Gastrocnemius medialis (tissue), 4 donors: ENCODE measurements around the gene SMAD6. TPM values are rescaled to one million over a fixed set of nuclear protein-coding genes. Genes with fewer than 3 reads are reported as not detected.

Source experiments
- ATAC-seq, 2 donors: fragments of 150-250 bp; one replicate each; pipeline ENCODE4 v1.9.1; 2016
- DNase-seq, 2 donors: peaks; one replicate each; pipeline ENCODE4 v3.0.0-alpha.2; 2019
- H3K27ac ChIP-seq, 4 donors: fragments of 200-600 bp; sonication (generic); 1 replicate in 1 of 4; 2 replicates in 3 of 4; pipeline ENCODE4 v1.5.1; 2016 to 2018; ENCODE audit warnings: mild to moderate bottlenecking in 2 of 4, moderate library complexity in 1 of 4
- H3K27me3 ChIP-seq, 3 donors: fragments of 200-600 bp; sonication (generic) in 2 of 3; 1 replicate in 1 of 3; 2 replicates in 2 of 3; pipeline versions ENCODE4 v1.5.1 to v1.6.0; 2016 to 2019; ENCODE audit warnings: mild to moderate bottlenecking in 1 of 3, moderate library complexity in 1 of 3
- H3K36me3 ChIP-seq, 2 donors: fragments of 200-600 bp; sonication (generic) in 1 of 2; one replicate each; pipeline ENCODE4 v1.5.1; 2017 to 2018
- H3K4me1 ChIP-seq, 2 donors: fragments of 200-600 bp; sonication (generic) in 1 of 2; one replicate each; pipeline ENCODE4 v1.5.1; 2016 to 2017; ENCODE audit warnings: mild to moderate bottlenecking in 2 of 2
- H3K4me3 ChIP-seq, 4 donors: fragments of 200-600 bp; sonication (generic) in 3 of 4; 1 replicate in 1 of 4; 2 replicates in 3 of 4; pipeline ENCODE4 v1.5.1; 2016 to 2019; ENCODE audit warnings: mild to moderate bottlenecking in 2 of 4
- H3K9me3 ChIP-seq, 3 donors: fragments of 200-600 bp; sonication (generic) in 2 of 3; 1 replicate in 1 of 3; 2 replicates in 2 of 3; pipeline ENCODE4 v1.5.1; 2016 to 2019
- POLR2A ChIP-seq, 2 donors: fragments of 450-650 bp; IDR thresholded peaks; one replicate each; pipeline ENCODE4 v1.6.1; 2017; ENCODE audit warnings: antibody characterized with exemption in 2 of 2, mild to moderate bottlenecking in 2 of 2, moderate library complexity in 2 of 2
- in situ Hi-C, 4 donors: fragments of 200-750 bp; cut with MboI; loops; one replicate each; pipeline versions ENCODE4 v1.15.0 to v1.8.0; 2017; ENCODE audit warnings: low sequenced_read_pairs in 4 of 4
- intact Hi-C: fragments of 100-400 bp; cut with DNase I; formaldehyde crosslinking; loops from one replicate; pipeline ENCODE4 v1.15.1; 2023; ENCODE audit warnings: low total_unique reads
- total RNA-seq, 4 donors: library from RNA; depleted of rRNA; stranded (reverse); fragments of >200 nt; gene quantifications; one replicate each; pipeline versions ENCODE4 v1.1.0 to v1.2.3, GENCODE V29; 2016
- TF ChIP-seq, protein P1 (sequence below), 5 experiments: fragments of 450-650 bp in 3 of 5; fragments of 200-600 bp in 2 of 5; sonication (generic) in 2 of 5; IDR thresholded peaks in 4 of 5; conservative IDR thresholded peaks in 1 of 5; 1 replicate in 4 of 5; 2 replicates in 1 of 5; pipeline ENCODE4 v1.5.1; 2016 to 2019; ENCODE audit warnings: antibody characterized with exemption in 5 of 5, mild to moderate bottlenecking in 3 of 5, moderate library complexity in 3 of 5

Gene SMAD6
- total RNA-seq, 4 donors from 2014 or later = 2.2 to 3.7 (median 2.4) TPM

DNA sequence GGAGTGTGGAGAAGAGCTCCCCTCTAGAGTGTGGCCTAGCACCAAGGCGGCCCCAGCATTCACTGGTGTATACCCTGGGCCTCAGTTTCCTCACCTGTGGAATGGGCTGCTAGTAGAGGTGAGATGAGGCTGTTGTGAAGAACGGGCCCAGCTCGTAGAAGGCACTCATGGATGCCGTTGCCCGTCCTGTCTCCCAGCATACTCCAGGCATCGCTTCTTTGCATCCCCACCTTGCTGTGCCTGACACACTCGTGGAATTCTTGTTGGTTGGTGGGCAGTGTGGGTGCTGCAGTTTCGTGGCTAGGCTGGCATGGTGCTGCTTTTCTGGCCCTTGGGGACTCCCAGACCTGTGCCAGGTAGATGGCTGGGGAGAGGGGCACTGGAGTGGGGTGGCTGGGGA is 76.7 kb downstream of the SMAD6 start:
- intact Hi-C loops (no loop called here), in situ Hi-C loops (loop anchor here in 2 of 4 donors (10.0 to 25.0 kb wide), 2 partner anchors 164 to 166 kb away; no protein-coding TSS in a partner anchor)
- no peaks in the 10 kb centered on the region for H3K27me3 ChIP-seq
- ATAC-seq = no peak
- H3K4me3 ChIP-seq = no peak overlapping the region
- TF ChIP-seq, protein P1, sequence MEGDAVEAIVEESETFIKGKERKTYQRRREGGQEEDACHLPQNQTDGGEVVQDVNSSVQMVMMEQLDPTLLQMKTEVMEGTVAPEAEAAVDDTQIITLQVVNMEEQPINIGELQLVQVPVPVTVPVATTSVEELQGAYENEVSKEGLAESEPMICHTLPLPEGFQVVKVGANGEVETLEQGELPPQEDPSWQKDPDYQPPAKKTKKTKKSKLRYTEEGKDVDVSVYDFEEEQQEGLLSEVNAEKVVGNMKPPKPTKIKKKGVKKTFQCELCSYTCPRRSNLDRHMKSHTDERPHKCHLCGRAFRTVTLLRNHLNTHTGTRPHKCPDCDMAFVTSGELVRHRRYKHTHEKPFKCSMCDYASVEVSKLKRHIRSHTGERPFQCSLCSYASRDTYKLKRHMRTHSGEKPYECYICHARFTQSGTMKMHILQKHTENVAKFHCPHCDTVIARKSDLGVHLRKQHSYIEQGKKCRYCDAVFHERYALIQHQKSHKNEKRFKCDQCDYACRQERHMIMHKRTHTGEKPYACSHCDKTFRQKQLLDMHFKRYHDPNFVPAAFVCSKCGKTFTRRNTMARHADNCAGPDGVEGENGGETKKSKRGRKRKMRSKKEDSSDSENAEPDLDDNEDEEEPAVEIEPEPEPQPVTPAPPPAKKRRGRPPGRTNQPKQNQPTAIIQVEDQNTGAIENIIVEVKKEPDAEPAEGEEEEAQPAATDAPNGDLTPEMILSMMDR (IDR thresholded peaks at IDR 0.05 in 4 of 5, conservative IDR thresholded peaks at IDR 0.05 in 1 of 5) = no peak
- no peak for TF ChIP-seq POLR2A (IDR thresholded peaks at IDR 0.05)
- no peaks in the 10 kb centered on the region for H3K36me3 ChIP-seq
- peaks cover 0 to 5% of the 10 kb centered on the region in 2 donors for H3K4me1 ChIP-seq
- no peaks in the 10 kb centered on the region for H3K9me3 ChIP-seq
- H3K27ac ChIP-seq = no peak overlapping the region
- DNase-seq = no peak

DNA sequence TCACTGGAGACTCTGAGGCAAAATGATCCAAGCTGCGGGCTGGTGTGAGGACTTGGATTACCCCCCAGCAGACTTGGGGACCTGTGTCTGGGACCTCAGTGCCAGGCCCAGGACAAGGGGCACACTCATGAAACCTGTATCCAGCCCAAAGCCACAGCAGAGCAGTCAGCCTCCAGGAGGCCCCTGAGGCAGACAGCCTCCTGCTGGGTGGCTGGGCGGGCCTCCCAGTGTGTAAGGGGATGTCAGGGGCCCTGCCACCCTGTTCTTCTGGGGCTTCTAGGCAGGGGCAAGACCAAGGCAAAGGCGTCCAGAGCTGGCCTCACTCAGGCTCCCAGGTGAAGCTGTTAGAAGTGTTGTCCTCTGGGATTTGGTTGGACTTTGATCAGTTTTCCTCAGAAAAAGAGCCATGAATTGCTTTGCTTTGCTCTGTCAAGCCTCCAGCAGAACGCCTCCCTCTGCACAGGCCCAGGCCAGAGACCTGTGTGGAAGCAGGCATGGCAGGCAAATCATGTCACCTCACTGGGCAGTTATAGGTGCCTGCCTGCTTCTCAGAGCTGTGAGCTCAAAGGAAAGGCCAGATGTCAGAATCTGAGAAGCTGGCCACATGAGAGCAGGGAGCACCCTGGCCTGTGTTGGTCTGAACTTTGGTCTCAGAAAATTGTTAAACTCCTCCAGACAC is 77.4 kb downstream of the SMAD6 start:
- peaks cover 0 to 5% of the 10 kb centered on the region in 2 donors for H3K4me1 ChIP-seq
- no peaks in the 10 kb centered on the region for H3K9me3 ChIP-seq
- H3K4me3 ChIP-seq = no peak overlapping the region
- intact Hi-C loops = no loop called here
- H3K27ac ChIP-seq = no peak overlapping the region
- in situ Hi-C loops = loop anchor here in 2 of 4 donors (10.0 to 25.0 kb wide), 2 partner anchors 165 to 167 kb away; no protein-coding TSS in a partner anchor
- H3K27me3 ChIP-seq = no peaks in the 10 kb centered on the region
- DNase-seq (no peak), ATAC-seq (no peak)
- no peaks in the 10 kb centered on the region for H3K36me3 ChIP-seq
- TF ChIP-seq, protein P1 (IDR thresholded peaks at IDR 0.05 in 4 of 5, conservative IDR thresholded peaks at IDR 0.05 in 1 of 5) = no peak
- TF ChIP-seq POLR2A (IDR thresholded peaks at IDR 0.05) = no peak

DNA sequence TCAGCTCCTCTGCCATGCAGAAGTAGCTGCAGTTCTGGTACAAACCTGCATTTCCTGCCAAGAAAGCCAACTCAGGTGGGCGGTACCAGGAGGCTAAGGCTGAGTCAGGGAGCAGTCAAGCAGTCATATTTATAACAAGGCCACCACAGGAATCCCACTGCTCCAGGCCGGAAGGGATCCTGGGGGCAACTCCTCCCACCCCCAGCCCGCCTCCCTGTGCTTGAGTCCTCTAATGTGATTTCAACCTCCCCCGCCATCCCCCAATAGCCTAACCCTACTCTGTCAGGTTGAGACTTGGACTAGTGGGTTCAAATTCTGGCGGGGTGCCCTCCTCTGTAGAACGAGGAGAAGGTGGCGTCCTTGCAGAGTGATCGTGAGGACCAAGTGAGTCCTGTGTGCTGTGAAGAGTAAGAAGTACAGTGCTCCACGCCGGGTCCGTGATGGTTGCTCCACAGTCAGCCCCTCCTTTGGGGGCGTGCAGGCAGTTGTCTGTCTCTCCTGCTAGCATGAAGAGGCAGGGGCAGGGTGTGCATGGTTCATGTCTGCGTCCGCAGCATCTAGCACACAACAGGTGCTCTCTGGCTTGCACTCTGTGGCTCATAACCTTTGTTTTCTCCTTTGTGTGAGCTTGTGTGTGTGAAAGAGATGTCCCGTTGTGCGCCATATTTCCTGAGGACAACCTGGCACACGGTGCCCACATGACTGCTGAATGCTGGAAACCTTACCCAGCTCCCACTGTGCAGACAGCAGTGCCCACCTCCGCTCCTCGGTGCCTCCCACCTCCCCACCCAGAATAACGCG is 78.3 kb downstream of the SMAD6 start:
- ATAC-seq (no peak), DNase-seq (no peak)
- Histone ChIP-seq H3K4me3 (no peak overlapping the region), H3K27ac (no peak overlapping the region), H3K27me3 (no peaks in the 10 kb centered on the region), H3K4me1 (no peaks in the 10 kb centered on the region), H3K36me3 (no peaks in the 10 kb centered on the region), H3K9me3 (no peaks in the 10 kb centered on the region)
- in situ Hi-C loops (loop anchor here in 1 of 4 donors (25.0 kb wide), 1 partner anchor 168 kb away; no protein-coding TSS in a partner anchor), intact Hi-C loops (no loop called here)
- TF ChIP-seq POLR2A (IDR thresholded peaks at IDR 0.05) = no peak
- TF ChIP-seq, protein P1 (IDR thresholded peaks at IDR 0.05 in 4 of 5, conservative IDR thresholded peaks at IDR 0.05 in 1 of 5) = no peak

DNA sequence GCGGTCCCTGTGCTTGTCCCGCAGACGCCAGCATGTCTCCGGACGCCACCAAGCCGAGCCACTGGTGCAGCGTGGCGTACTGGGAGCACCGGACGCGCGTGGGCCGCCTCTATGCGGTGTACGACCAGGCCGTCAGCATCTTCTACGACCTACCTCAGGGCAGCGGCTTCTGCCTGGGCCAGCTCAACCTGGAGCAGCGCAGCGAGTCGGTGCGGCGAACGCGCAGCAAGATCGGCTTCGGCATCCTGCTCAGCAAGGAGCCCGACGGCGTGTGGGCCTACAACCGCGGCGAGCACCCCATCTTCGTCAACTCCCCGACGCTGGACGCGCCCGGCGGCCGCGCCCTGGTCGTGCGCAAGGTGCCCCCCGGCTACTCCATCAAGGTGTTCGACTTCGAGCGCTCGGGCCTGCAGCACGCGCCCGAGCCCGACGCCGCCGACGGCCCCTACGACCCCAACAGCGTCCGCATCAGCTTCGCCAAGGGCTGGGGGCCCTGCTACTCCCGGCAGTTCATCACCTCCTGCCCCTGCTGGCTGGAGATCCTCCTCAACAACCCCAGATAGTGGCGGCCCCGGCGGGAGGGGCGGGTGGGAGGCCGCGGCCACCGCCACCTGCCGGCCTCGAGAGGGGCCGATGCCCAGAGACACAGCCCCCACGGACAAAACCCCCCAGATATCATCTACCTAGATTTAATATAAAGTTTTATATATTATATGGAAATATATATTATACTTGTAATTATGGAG is 79.1 kb downstream of the SMAD6 start:
- ATAC-seq (no peak), DNase-seq (no peak)
- TF ChIP-seq, protein P1 (IDR thresholded peaks at IDR 0.05 in 4 of 5, conservative IDR thresholded peaks at IDR 0.05 in 1 of 5) = no peak
- TF ChIP-seq POLR2A (IDR thresholded peaks at IDR 0.05) = no peak
- no peak overlapping the region for H3K4me3 ChIP-seq
- no peaks in the 10 kb centered on the region for H3K9me3 ChIP-seq
- H3K4me1 ChIP-seq = no peaks in the 10 kb centered on the region
- intact Hi-C loops (no loop called here), in situ Hi-C loops (loop anchor here in 1 of 4 donors (25.0 kb wide), 1 partner anchor 169 kb away; no protein-coding TSS in a partner anchor)
- no peaks in the 10 kb centered on the region for H3K27me3 ChIP-seq
- H3K36me3 ChIP-seq = no peaks in the 10 kb centered on the region
- H3K27ac ChIP-seq = no peak overlapping the region
